HepG2 (cell line): Measurements from ENCODE around the gene XPO5. TPM values are rescaled to one million over a fixed set of nuclear protein-coding genes. Genes with fewer than 3 reads are reported as not detected.

Experiments
- ARID2 ChIP-seq: sonication (generic); formaldehyde crosslinking; IDR thresholded peaks from 2 replicates; pipeline ENCODE4 v1.8.1; 2022; ENCODE audit warnings: mild to moderate bottlenecking, missing genetic modification reagents, borderline replicate concordance
- GABPB1 ChIP-seq: IDR thresholded peaks from 2 replicates; pipeline ENCODE4 v1.6.1; 2016; ENCODE audit warnings: mild to moderate bottlenecking, missing genetic modification reagents, moderate library complexity, missing compliant biosample characterization
- KMT2A ChIP-seq: sonication (generic); formaldehyde crosslinking; IDR thresholded peaks from 2 replicates; pipeline ENCODE4 v1.4.0; 2020; ENCODE audit warnings: missing genetic modification reagents
- MAZ ChIP-seq, 2 experiments: sonication (generic) in 1 of 2; formaldehyde crosslinking in 1 of 2; IDR thresholded peaks; 2 replicates each; pipeline versions ENCODE4 v1.5.0 to v1.6.1; 2012 to 2020; ENCODE audit warnings: low read depth in 2 of 2, mild to moderate bottlenecking in 2 of 2, borderline replicate concordance in 1 of 2, improper control_type of control experiment in 1 of 2, low read length in 1 of 2, missing genetic modification reagents in 1 of 2, moderate library complexity in 1 of 2
- NCOA5 ChIP-seq: sonication (generic); formaldehyde crosslinking; IDR thresholded peaks from 2 replicates; pipeline ENCODE4 v1.4.0; 2020; ENCODE audit warnings: missing genetic modification reagents
- NR2F6 ChIP-seq, 2 experiments: IDR thresholded peaks; 2 replicates each; pipeline ENCODE4 v1.6.1; 2016; ENCODE audit warnings: antibody characterized with exemption in 1 of 2, mild to moderate bottlenecking in 1 of 2
- SALL1 ChIP-seq: sonication (generic); formaldehyde crosslinking; IDR thresholded peaks from 2 replicates; pipeline ENCODE4 v1.8.0; 2022; ENCODE audit warnings: mild to moderate bottlenecking, missing genetic modification reagents
- TEAD3 ChIP-seq: optimal IDR thresholded peaks from 2 replicates; pipeline ENCODE3; 2016; ENCODE audit warnings: borderline replicate concordance
- TOPORS ChIP-seq: sonication (generic); formaldehyde crosslinking; IDR thresholded peaks from 2 replicates; pipeline ENCODE4 v1.8.0; 2023; ENCODE audit warnings: mild to moderate bottlenecking, missing genetic modification reagents
- ZNF20 ChIP-seq: sonication (generic); formaldehyde crosslinking; IDR thresholded peaks from 2 replicates; pipeline ENCODE4 v1.4.0; 2020; ENCODE audit warnings: mild to moderate bottlenecking, moderate library complexity, missing genetic modification reagents
- ZNF30 ChIP-seq: sonication (generic); formaldehyde crosslinking; IDR thresholded peaks from 2 replicates; pipeline ENCODE4 v1.5.0; 2020; ENCODE audit warnings: mild to moderate bottlenecking, missing genetic modification reagents
- ZNF557 ChIP-seq: sonication (generic); formaldehyde crosslinking; IDR thresholded peaks from 2 replicates; pipeline ENCODE4 v1.4.0; 2020; ENCODE audit warnings: missing genetic modification reagents
- ZNF644 ChIP-seq: IDR thresholded peaks from 2 replicates; pipeline ENCODE4 v1.6.1; 2016; ENCODE audit warnings: low read depth
- ZNF710 ChIP-seq: sonication (generic); formaldehyde crosslinking; IDR thresholded peaks from 2 replicates; pipeline ENCODE4 v1.5.0; 2020; ENCODE audit warnings: mild to moderate bottlenecking, missing genetic modification reagents, borderline replicate concordance
- ZNF816 ChIP-seq: sonication (generic); formaldehyde crosslinking; IDR thresholded peaks from 2 replicates; pipeline ENCODE4 v1.8.0; 2022; ENCODE audit warnings: missing genetic modification reagents, mild to moderate bottlenecking, borderline replicate concordance
- ZSCAN29 ChIP-seq: sonication (generic); formaldehyde crosslinking; conservative IDR thresholded peaks from 2 replicates; pipeline ENCODE4 v1.4.0; 2020; ENCODE audit warnings: mild to moderate bottlenecking, missing genetic modification reagents
- polyA plus RNA-seq, 8 experiments: library from polyadenylated mRNA; depleted of rRNA in 3 of 8; stranded (reverse) in 7 of 8; unstranded in 1 of 8; fragments of >200 nt; fragmentation: Illumina TruSeq in 4 of 8; extraction: Trizol in 4 of 8; gene quantifications; 2 replicates each; pipeline versions ENCODE4 v1.2.1 to v1.2.3, GENCODE V29; 2011 to 2016; ENCODE audit warnings: low read depth in 4 of 8, missing spikeins in 1 of 8, mixed read lengths in 1 of 8; ENCODE audit not compliant: insufficient read depth in 1 of 8
- total RNA-seq, 5 experiments: library from RNA; depleted of rRNA; stranded (reverse); fragments of >200 nt; fragmentation: Illumina TruSeq; extraction: Trizol; gene quantifications; 2 replicates each; pipeline ENCODE4 v1.2.3, GENCODE V29; 2016; ENCODE audit warnings: low read depth in 1 of 5
- TF ChIP-seq, protein P1 (sequence below): sonication (generic); formaldehyde crosslinking; IDR thresholded peaks from 2 replicates; pipeline ENCODE4 v1.5.0; 2020; ENCODE audit warnings: missing genetic modification reagents
- TF ChIP-seq, protein P2 (sequence below): sonication (generic); formaldehyde crosslinking; IDR thresholded peaks from 2 replicates; pipeline ENCODE4 v1.5.0; 2020; ENCODE audit warnings: mild to moderate bottlenecking, missing genetic modification reagents, borderline replicate concordance
- TF ChIP-seq, protein P3 (sequence below): sonication (generic); formaldehyde crosslinking; IDR thresholded peaks from 2 replicates; pipeline ENCODE4 v1.5.0; 2020; ENCODE audit warnings: missing genetic modification reagents

XPO5 gene
- total and polyA plus RNA-seq, 2 of the 13 experiments (the other 11 are each of a cell fraction or from before 2014, with no cell fraction given), result 52.2 to 68.0 TPM

GRCh38 chr6:43509142-43509983 is 66.5 kb downstream of the XPO5 start (continued):
- TF ChIP-seq, protein P1, sequence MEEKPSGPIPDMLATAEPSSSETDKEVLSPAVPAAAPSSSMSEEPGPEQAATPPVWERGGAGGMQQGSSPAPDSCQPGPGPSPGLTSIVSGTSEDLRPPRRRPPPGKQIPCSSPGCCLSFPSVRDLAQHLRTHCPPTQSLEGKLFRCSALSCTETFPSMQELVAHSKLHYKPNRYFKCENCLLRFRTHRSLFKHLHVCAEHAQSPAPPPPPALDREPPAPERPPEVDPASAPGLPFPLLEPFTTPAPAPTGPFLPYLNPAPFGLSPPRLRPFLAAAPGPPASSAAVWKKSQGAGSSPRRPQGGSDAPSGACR (CRISPR knock-in tag), result peak; percentile 23; the same call in 1 of the 2 replicates
- no peak; the same call in 1 of the 2 replicates for TF ChIP-seq GABPB1
- peak; percentile 32 for TF ChIP-seq TEAD3 (CRISPR knock-in tag)
- TF ChIP-seq, protein P2, sequence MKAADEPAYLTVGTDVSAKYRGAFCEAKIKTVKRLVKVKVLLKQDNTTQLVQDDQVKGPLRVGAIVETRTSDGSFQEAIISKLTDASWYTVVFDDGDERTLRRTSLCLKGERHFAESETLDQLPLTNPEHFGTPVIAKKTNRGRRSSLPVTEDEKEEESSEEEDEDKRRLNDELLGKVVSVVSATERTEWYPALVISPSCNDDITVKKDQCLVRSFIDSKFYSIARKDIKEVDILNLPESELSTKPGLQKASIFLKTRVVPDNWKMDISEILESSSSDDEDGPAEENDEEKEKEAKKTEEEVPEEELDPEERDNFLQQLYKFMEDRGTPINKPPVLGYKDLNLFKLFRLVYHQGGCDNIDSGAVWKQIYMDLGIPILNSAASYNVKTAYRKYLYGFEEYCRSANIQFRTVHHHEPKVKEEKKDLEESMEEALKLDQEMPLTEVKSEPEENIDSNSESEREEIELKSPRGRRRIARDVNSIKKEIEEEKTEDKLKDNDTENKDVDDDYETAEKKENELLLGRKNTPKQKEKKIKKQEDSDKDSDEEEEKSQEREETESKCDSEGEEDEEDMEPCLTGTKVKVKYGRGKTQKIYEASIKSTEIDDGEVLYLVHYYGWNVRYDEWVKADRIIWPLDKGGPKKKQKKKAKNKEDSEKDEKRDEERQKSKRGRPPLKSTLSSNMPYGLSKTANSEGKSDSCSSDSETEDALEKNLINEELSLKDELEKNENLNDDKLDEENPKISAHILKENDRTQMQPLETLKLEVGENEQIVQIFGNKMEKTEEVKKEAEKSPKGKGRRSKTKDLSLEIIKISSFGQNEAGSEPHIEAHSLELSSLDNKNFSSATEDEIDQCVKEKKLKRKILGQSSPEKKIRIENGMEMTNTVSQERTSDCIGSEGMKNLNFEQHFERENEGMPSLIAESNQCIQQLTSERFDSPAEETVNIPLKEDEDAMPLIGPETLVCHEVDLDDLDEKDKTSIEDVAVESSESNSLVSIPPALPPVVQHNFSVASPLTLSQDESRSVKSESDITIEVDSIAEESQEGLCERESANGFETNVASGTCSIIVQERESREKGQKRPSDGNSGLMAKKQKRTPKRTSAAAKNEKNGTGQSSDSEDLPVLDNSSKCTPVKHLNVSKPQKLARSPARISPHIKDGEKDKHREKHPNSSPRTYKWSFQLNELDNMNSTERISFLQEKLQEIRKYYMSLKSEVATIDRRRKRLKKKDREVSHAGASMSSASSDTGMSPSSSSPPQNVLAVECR (CRISPR knock-in tag), result no peak
- TF ChIP-seq ZNF816, result no peak
- no peak for TF ChIP-seq NCOA5 (CRISPR knock-in tag)
- no peak for TF ChIP-seq NR2F6 (IDR thresholded peaks at IDR 0.05)
- TF ChIP-seq NR2F6 (CRISPR knock-in tag; IDR thresholded peaks at IDR 0.05), result no peak
- TF ChIP-seq, protein P3, sequence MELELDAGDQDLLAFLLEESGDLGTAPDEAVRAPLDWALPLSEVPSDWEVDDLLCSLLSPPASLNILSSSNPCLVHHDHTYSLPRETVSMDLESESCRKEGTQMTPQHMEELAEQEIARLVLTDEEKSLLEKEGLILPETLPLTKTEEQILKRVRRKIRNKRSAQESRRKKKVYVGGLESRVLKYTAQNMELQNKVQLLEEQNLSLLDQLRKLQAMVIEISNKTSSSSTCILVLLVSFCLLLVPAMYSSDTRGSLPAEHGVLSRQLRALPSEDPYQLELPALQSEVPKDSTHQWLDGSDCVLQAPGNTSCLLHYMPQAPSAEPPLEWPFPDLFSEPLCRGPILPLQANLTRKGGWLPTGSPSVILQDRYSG (CRISPR knock-in tag), result no peak
- TF ChIP-seq KMT2A (CRISPR knock-in tag), result no peak
- no peak; the same call in none of the 2 replicates for TF ChIP-seq SALL1 (CRISPR knock-in tag)
- TF ChIP-seq ZNF20 (CRISPR knock-in tag), result no peak
- no peak for TF ChIP-seq ZNF557 (CRISPR knock-in tag)
- no peak for TF ChIP-seq MAZ (IDR thresholded peaks at IDR 0.05; ENCODE audit: borderline replicate concordance, low read depth, low read length)
- no peak; the same call in 1 of the 2 replicates for TF ChIP-seq MAZ (CRISPR knock-in tag; IDR thresholded peaks at IDR 0.05; ENCODE audit: low read depth)
- no peak for TF ChIP-seq ZNF710 (CRISPR knock-in tag)
- TF ChIP-seq ZNF30 (CRISPR knock-in tag), result 0 out of 2 replicates have a peak, but pooled peaks have one; percentile 64
- TF ChIP-seq ZNF644, result no peak
- TF ChIP-seq ARID2 (CRISPR knock-in tag), result 0 out of 2 replicates have a peak, but pooled peaks have one; percentile 55
- TF ChIP-seq TOPORS (CRISPR knock-in tag), result peak; percentile 17; the same call in 1 of the 2 replicates
- TF ChIP-seq ZSCAN29, result no peak
